NCI-H146 treated with DMSO at 0.1 percent for 48 hours (cell line): Measurements from ENCODE around the gene TMC3.

Experiments
- DNase-seq: peaks from one replicate; lab custom pipeline; 2025; ENCODE audit not compliant: unreplicated experiment; lab: John Stamatoyannopoulos, UW

The TMC3 gene

GRCh38 chr15:81282606-81282895 is 91.5 kb downstream of the TMC3 start:
- DNase-seq = no peak

GRCh38 chr15:81281766-81282605 is 92.0 kb downstream of the TMC3 start:
- no peak for DNase-seq

- no peak for DNase-seq
These were observed 92.6 kb downstream of the TMC3 start for GRCh38 chr15:81281456-81281735.
